ENCODE data around the gene YBX2.
A peak's percentile ranks its signal among the peaks of the same experiment; 100 is the strongest.
"Not testable (repeated sequence)": the region's sequence is repeated elsewhere in the genome, so short reads cannot be mapped to it uniquely, and the experiment has no call there.

The YBX2 gene

GRCh38 chr17:7262935-7263800 is 31.3 kb downstream of the YBX2 start:
- DNase-seq (ENCODE audit: low read depth): no peak

GRCh38 chr17:7262192-7262934 is 32.1 kb downstream of the YBX2 start, which contains the start of gene CLDN7:
CLDN7 (minus strand) TSS chr17:7262478; CDS start chr17:7262043, 435 bp downstream.
- DNase-seq (ENCODE audit: low read depth): no peak

- no peak for DNase-seq (ENCODE audit: low read depth)
These were observed 32.9 kb downstream of the YBX2 start for GRCh38 chr17:7261379-7262191.

- DNase-seq (ENCODE audit: low read depth): no peak
These were observed 33.6 kb downstream of the YBX2 start for GRCh38 chr17:7260651-7261378.

GRCh38 chr17:7260151-7260550 is 34.3 kb downstream of the YBX2 start:
- DNase-seq (ENCODE audit: low read depth): no peak

- DNase-seq (ENCODE audit: low read depth): no peak
These were observed 34.9 kb downstream of the YBX2 start for GRCh38 chr17:7259555-7259889.

- no peak for DNase-seq (ENCODE audit: low read depth)
These were observed 35.5 kb downstream of the YBX2 start for GRCh38 chr17:7258731-7259554.

GRCh38 chr17:7256766-7257456 is 37.5 kb downstream of the YBX2 start:
- DNase-seq (ENCODE audit: low read depth): no peak

GRCh38 chr17:7254511-7254910 is 39.9 kb downstream of the YBX2 start:
- DNase-seq (ENCODE audit: low read depth): no peak

- DNase-seq (ENCODE audit: low read depth): no peak
These were observed 41.4 kb downstream of the YBX2 start for GRCh38 chr17:7253082-7253481.

- DNase-seq (ENCODE audit: low read depth): peak; percentile 73
These were observed 42.0 kb downstream of the YBX2 start, which contains the start of gene ELP5 for GRCh38 chr17:7252176-7253043. ELP5 (plus strand) TSS chr17:7252215; CDS start chr17:7252551, 336 bp downstream.

- DNase-seq (ENCODE audit: low read depth): peak; percentile 98
These were observed 42.7 kb downstream of the YBX2 start, which contains the start of gene CTDNEP1 for GRCh38 chr17:7251661-7252175. CTDNEP1 (minus strand) TSS chr17:7251734; CDS start chr17:7251296, 438 bp downstream.

GRCh38 chr17:7250695-7251627 is 43.5 kb downstream of the YBX2 start:
- DNase-seq (ENCODE audit: low read depth): no peak

- DNase-seq (ENCODE audit: low read depth): no peak
These were observed 44.6 kb downstream of the YBX2 start for GRCh38 chr17:7249830-7250229.

GRCh38 chr17:7249214-7249613 is 45.2 kb downstream of the YBX2 start:
- no peak for DNase-seq (ENCODE audit: low read depth)

- no peak for DNase-seq (ENCODE audit: low read depth)
These were observed 45.6 kb downstream of the YBX2 start for GRCh38 chr17:7248796-7249195.

- DNase-seq (ENCODE audit: low read depth): no peak
These were observed 47.7 kb downstream of the YBX2 start for GRCh38 chr17:7246779-7247178.

GRCh38 chr17:7243838-7244237 is 50.6 kb downstream of the YBX2 start:
- DNase-seq (ENCODE audit: low read depth): not testable (repeated sequence)
